AG09319 (cell line): Measurements from ENCODE around the gene TMEM203.

ENCODE experiments used
- DNase-seq: peaks from one replicate; pipeline ENCODE4 v3.0.0-alpha.2; 2010; ENCODE audit warnings: low read depth; ENCODE audit errors: extremely low read depth
- TF ChIP-seq, protein P1 (sequence below): IDR thresholded peaks from 2 replicates; pipeline ENCODE4 v1.5.1; 2011; ENCODE audit warnings: low read depth, mild to moderate bottlenecking, inconsistent platforms, low read length, moderate library complexity

The TMEM203 gene

DNA sequence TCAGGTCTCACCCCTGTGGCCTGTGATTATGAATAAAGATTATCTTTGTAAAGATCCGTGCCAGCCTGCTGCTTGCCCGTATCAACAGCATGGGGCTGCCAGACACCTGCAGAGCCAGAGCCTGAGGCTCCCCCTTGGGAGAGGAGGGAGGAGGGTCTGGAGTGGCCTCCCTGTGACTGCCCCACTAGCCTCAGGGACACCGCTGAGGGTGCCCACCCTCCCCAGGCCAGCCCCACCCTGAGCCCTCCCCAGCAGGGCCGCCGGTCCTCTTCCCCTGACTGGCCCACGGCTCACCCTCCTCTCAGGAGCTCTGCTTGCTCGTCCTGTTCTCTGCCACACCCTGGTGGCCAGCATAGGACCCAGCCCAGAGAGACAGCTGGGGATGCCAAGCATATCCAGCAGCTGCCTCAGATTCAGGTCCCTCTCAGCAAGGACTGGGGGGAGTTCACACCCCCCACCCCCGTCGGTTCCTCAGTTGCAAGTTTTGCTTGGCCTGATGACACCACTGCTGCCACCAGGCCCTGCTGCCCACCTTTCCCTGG lies 15.1 kb downstream of the TMEM203 start:
- TF ChIP-seq, protein P1, sequence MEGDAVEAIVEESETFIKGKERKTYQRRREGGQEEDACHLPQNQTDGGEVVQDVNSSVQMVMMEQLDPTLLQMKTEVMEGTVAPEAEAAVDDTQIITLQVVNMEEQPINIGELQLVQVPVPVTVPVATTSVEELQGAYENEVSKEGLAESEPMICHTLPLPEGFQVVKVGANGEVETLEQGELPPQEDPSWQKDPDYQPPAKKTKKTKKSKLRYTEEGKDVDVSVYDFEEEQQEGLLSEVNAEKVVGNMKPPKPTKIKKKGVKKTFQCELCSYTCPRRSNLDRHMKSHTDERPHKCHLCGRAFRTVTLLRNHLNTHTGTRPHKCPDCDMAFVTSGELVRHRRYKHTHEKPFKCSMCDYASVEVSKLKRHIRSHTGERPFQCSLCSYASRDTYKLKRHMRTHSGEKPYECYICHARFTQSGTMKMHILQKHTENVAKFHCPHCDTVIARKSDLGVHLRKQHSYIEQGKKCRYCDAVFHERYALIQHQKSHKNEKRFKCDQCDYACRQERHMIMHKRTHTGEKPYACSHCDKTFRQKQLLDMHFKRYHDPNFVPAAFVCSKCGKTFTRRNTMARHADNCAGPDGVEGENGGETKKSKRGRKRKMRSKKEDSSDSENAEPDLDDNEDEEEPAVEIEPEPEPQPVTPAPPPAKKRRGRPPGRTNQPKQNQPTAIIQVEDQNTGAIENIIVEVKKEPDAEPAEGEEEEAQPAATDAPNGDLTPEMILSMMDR, result no peak
- no peak for DNase-seq

DNA sequence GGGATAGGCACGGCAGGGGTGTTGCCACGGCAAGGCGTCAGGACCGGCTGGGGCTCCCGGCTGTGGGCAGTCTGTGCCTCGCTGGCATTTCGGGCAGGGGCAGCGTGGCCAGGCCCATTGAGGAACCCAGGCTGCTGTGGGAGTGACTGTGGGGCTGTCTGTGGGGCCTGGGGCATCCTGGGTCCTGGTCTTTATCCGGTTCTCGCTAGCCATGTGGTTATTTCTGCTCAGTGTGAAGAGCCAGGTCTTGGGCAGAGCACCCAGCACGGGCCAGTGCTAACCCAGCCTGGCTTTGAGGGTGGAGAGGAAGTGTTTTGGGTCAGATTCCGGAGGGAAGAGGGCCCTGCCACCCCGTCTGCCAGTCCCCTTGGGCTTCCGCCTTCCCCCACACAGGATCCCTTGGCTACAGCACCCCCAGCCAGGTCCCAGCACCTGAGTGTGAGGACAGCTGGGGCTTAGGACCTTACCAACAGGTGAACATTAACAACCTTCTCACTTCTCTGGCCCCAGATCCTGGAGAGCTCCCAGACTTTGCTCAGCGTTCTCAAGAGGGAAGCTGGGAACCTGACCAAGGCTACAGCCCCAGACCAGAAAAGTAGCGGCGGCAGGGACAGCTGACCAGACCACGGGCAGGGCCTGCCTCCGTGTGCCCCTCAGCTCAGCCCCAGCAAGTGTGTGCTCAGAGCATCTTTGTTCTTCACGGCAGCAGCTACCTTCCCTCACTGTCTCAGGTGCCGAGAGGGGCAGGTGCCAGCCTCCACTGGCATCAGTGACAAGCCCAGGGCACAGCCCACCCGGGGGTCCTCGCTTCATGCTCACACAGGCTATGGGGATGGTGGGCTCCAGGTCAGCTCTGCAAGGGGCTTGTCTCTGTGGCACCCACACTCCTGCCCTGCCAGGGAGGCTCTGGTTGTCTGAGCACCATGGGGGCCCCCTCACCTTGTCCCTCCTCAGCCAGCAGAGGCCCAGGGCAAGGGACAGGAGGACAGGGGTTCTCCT lies 15.9 kb downstream of the TMEM203 start:
- DNase-seq, result no peak
- TF ChIP-seq, protein P1, result no peak

DNA sequence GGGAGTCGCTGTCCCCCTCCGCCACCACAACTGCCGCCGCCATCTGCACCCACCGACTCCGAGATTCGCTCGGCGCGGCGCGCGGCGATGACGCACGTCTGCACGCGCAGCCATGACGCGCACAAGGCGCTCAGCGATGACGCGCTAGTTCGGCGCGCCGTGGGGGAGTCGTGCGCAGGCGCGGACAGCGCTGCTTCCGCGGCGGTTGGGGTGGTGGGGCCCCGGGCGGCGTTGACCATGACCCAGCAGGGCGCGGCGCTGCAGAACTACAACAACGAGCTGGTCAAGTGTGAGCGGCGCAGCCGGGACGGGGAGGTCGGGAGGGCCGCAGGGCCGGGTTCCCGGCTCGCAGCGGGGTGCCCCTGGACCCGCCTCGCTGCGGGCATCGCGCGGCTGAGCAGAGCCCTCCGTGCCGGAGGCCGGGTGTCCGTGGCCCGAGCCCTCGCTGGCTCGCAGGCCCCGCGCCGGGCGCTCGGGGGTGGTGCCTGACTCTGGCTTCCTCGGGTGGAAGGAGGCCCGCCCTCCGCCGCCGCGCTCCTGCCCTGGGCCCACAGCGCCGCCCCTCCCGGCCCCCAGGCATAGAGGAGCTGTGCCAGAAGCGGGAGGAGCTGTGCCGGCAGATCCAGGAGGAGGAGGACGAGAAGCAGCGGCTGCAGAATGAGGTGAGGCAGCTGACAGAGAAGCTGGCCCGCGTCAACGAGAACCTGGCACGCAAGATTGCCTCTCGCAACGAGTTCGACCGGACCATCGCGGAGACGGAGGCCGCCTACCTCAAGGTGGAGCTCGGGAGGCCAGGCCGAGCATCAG lies 16.8 kb downstream of the TMEM203 start, which contains the start of the genes ANAPC2 and SSNA1:
ANAPC2 (minus strand) TSS at position 71 of the 807 bp plus-strand sequence; CDS start at position 43, 28 bp downstream.
SSNA1 (plus strand) TSS at position 187 of the 807 bp plus-strand sequence; CDS start at position 238, 51 bp downstream.
- DNase-seq, result peak; percentile 78
- TF ChIP-seq, protein P1, result peak; percentile 47

DNA sequence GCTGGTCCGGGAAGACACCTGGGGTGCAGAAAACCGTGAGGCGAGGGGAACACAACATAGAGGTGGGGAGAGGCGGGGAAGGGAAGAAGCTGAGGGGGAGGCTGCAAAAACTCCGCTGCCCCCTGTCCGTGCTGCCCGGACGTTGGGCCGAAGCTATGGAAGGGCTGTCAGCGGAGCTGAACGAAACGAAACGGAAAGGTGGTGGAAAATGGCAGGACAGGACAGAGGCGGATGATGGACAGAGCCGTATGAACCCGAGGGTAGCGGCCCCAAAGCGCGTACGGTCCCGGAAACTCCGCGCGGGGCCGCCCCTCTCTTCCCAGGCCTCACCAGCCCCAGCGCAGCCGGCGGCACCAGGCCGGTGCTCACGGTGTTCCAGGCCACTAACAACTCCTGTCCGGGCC lies 17.4 kb downstream of the TMEM203 start:
- DNase-seq, result no peak
- TF ChIP-seq, protein P1, result no peak

DNA sequence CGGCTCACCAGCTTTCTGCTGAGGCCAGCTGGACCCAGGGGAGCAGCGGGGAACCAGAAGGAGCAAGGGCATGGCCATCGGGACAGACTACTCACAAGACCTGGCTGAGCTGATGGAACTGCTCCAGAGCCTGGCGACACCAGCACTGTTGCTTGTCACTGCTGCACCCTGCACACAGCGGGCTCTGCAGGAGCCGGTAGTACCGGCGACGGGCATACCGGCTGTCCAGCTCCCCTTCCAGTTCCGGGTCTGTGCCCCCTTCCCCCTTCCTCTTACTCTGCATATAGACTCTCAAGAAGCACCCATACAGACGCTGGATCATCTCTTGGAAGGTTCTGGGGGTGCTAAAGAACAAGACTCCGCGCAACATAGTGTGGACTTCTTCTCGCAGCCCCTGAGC lies 18.1 kb downstream of the TMEM203 start:
- DNase-seq, result no peak
- TF ChIP-seq, protein P1, result no peak

DNA sequence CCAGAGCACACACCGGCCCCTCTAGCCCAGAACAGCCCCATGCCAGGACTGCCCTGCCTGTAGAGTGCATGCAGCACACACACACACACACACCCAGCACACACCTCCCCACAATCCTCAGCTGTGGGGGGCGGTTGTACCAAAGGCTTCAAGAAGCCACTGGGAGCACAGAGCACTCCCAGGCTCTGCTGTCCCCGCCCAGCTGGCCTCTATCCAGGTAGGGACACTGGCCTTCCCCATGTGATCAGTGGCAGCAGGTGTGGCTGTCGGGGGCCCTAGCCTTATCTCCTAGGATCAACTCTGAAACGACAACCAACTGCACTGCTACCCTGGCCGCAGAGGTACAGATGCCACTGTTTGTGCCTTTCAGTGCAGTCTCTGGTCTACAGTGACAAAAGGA lies 19.1 kb downstream of the TMEM203 start:
- DNase-seq, result no peak
- TF ChIP-seq, protein P1, result no peak
